HEK293 (cell line): ENCODE measurements around the gene NHP2.

ENCODE experiments used
- CTCF ChIA-PET: fragments of 350-600 bp; formaldehyde crosslinking; extraction: SDS; loops from one replicate; lab custom pipeline; 2021; ENCODE audit warnings: antibody characterized with exemption; lab: Yijun Ruan, JAX
- POLR2A ChIA-PET: fragments of 300-600 bp; formaldehyde crosslinking; extraction: SDS; loops from one replicate; lab custom pipeline; 2020; ENCODE audit warnings: antibody characterized with exemption, inconsistent platforms; lab: Yijun Ruan, JAX
- H3K27ac ChIP-seq: fragments of 200-500 bp; sonication (Bioruptor generic); 2 replicates; pipeline ENCODE4 v1.5.1; 2014; ENCODE audit warnings: low read depth, low read length, control low read depth, inconsistent platforms; ENCODE audit errors: extremely low read depth
- H3K36me3 ChIP-seq, 2 experiments: fragments of 200-500 bp in 1 of 2; sonication (Bioruptor generic) in 1 of 2; 1 replicate in 1 of 2; 2 replicates in 1 of 2; pipeline ENCODE4 v1.5.1; 2014 to 2017; ENCODE audit warnings: inconsistent platforms in 2 of 2, low read length in 2 of 2; ENCODE audit not compliant: control insufficient read depth in 2 of 2, insufficient read depth in 1 of 2
- H3K4me1 ChIP-seq: fragments of 200-500 bp; sonication (Bioruptor generic); 2 replicates; pipeline ENCODE4 v1.5.1; 2014; ENCODE audit warnings: mild to moderate bottlenecking, low read length, inconsistent platforms; ENCODE audit not compliant: control insufficient read depth, insufficient read depth
- H3K4me3 ChIP-seq: 2 replicates; pipeline ENCODE4 v1.5.1; 2011; ENCODE audit warnings: low read depth, mild to moderate bottlenecking, control low read depth, low read length, moderate library complexity
- H3K9me3 ChIP-seq: fragments of 200-500 bp; sonication (Bioruptor generic); 2 replicates; pipeline ENCODE4 v1.5.1; 2014; ENCODE audit warnings: low read depth, low read length, inconsistent platforms; ENCODE audit not compliant: control insufficient read depth, insufficient read depth
- EGR2 ChIP-seq: fragments of 450-650 bp; formaldehyde crosslinking; IDR thresholded peaks from 2 replicates; pipeline ENCODE4 v1.5.1; 2016; ENCODE audit warnings: low read depth, missing biosample characterization, missing genetic modification characterization
- GLIS1 ChIP-seq: fragments of 450-650 bp; formaldehyde crosslinking; IDR thresholded peaks from 2 replicates; pipeline ENCODE4 v1.5.1; 2016; ENCODE audit warnings: missing biosample characterization, missing genetic modification characterization
- KLF9 ChIP-seq: fragments of 450-650 bp; formaldehyde crosslinking; IDR thresholded peaks from 2 replicates; pipeline ENCODE4 v1.5.1; 2016; ENCODE audit warnings: missing biosample characterization, missing genetic modification characterization, low read depth
- MEIS1 ChIP-seq: sonication (generic); formaldehyde crosslinking; IDR thresholded peaks from 2 replicates; pipeline ENCODE4 v1.8.1; 2022; ENCODE audit warnings: missing genetic modification reagents, mild to moderate bottlenecking, borderline replicate concordance
- PRDM1 ChIP-seq: fragments of 450-650 bp; formaldehyde crosslinking; IDR thresholded peaks from 2 replicates; pipeline ENCODE4; 2016; ENCODE audit warnings: missing biosample characterization, missing genetic modification characterization
- SP2 ChIP-seq: fragments of 450-650 bp; formaldehyde crosslinking; IDR thresholded peaks from 2 replicates; pipeline ENCODE4 v1.5.1; 2016; ENCODE audit warnings: missing biosample characterization, missing genetic modification characterization
- ZEB2 ChIP-seq: fragments of 450-650 bp; formaldehyde crosslinking; IDR thresholded peaks from 2 replicates; pipeline ENCODE4 v1.5.1; 2016; ENCODE audit warnings: missing biosample characterization, missing genetic modification characterization
- ZFHX2 ChIP-seq: fragments of 450-650 bp; formaldehyde crosslinking; conservative IDR thresholded peaks from 2 replicates; pipeline ENCODE4 v1.5.1; 2016; ENCODE audit warnings: missing biosample characterization, missing genetic modification characterization
- ZNF155 ChIP-seq: fragments of 450-650 bp; formaldehyde crosslinking; IDR thresholded peaks from 2 replicates; pipeline ENCODE4 v1.5.1; 2016; ENCODE audit warnings: missing biosample characterization, missing genetic modification characterization
- ZNF239 ChIP-seq: fragments of 450-650 bp; formaldehyde crosslinking; IDR thresholded peaks from 2 replicates; pipeline ENCODE4 v1.5.1; 2016; ENCODE audit warnings: missing biosample characterization, missing genetic modification characterization
- ZNF362 ChIP-seq: fragments of 450-650 bp; formaldehyde crosslinking; IDR thresholded peaks from 2 replicates; pipeline ENCODE4 v1.5.1; 2016; ENCODE audit warnings: missing biosample characterization, missing genetic modification characterization
- ZNF366 ChIP-seq: fragments of 450-650 bp; formaldehyde crosslinking; conservative IDR thresholded peaks from 2 replicates; pipeline ENCODE4 v1.5.1; 2016; ENCODE audit warnings: missing biosample characterization, missing genetic modification characterization
- ZNF391 ChIP-seq: fragments of 450-650 bp; formaldehyde crosslinking; IDR thresholded peaks from 2 replicates; pipeline ENCODE4 v1.5.1; 2016; ENCODE audit warnings: low read depth, missing biosample characterization, missing genetic modification characterization, borderline replicate concordance
- ZNF514 ChIP-seq: fragments of 450-650 bp; formaldehyde crosslinking; IDR thresholded peaks from 2 replicates; pipeline ENCODE4 v1.5.1; 2016; ENCODE audit warnings: missing biosample characterization, missing genetic modification characterization
- ZNF530 ChIP-seq: fragments of 450-650 bp; formaldehyde crosslinking; IDR thresholded peaks from 2 replicates; pipeline ENCODE4 v1.5.1; 2016; ENCODE audit warnings: low read depth, missing biosample characterization, missing genetic modification characterization
- ZNF544 ChIP-seq: fragments of 450-650 bp; formaldehyde crosslinking; IDR thresholded peaks from 2 replicates; pipeline ENCODE4 v1.5.0; 2017; ENCODE audit warnings: missing biosample characterization, missing genetic modification characterization
- ZNF621 ChIP-seq: fragments of 450-650 bp; formaldehyde crosslinking; IDR thresholded peaks from 2 replicates; pipeline ENCODE4 v1.5.1; 2017; ENCODE audit warnings: missing biosample characterization, missing genetic modification characterization
- ZNF660 ChIP-seq: fragments of 450-650 bp; IDR thresholded peaks from 2 replicates; pipeline ENCODE4 v1.5.1; 2018; ENCODE audit warnings: missing biosample characterization, mild to moderate bottlenecking, missing genetic modification characterization
- ZSCAN5A ChIP-seq: fragments of 450-650 bp; formaldehyde crosslinking; IDR thresholded peaks from 2 replicates; pipeline ENCODE4 v1.5.1; 2016; ENCODE audit warnings: missing biosample characterization, missing genetic modification characterization
- TF ChIP-seq, protein P1 (sequence below): fragments of 450-650 bp; formaldehyde crosslinking; IDR thresholded peaks from 2 replicates; pipeline ENCODE4 v1.5.1; 2016; ENCODE audit warnings: missing biosample characterization, missing genetic modification characterization, borderline replicate concordance

NHP2 gene

DNA sequence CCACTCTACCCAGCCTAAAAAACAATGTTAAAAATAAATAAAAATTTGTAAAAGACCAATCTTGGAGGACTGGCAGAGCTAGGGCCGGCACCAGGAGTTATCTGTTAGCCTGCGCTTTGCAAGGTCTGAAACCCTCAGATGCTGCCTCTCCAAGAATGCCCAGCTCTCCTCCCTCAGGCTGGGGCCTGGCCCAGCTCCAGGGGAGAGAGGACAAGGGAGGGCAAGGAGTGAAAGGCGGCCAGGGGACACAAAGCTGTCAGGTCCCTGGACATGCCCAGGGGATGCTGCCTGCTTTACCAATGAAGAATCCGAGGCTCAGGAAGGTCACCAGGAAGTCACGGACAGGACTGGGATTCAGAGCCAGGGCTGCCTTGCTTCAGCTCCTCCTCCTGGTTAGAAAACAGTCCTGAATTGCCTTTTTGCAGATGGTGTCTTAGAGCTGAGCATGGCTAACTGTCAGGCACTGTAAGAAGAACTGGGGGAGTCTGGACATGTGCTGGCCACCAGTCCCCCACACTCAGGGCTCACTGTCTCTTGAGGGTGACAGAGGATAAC is 45.9 kb downstream of the NHP2 start:
- ChIA-PET POLR2A (no interaction called here), CTCF (interaction anchor here (1.1 kb wide), 1 partner anchor 28 kb away, joined by 4 read pairs; no protein-coding TSS in a partner anchor)
- Histone ChIP-seq H3K36me3 (no peaks in the 10 kb centered on the region), H3K4me3 (no peak overlapping the region), H3K9me3 (no peaks in the 10 kb centered on the region), H3K27ac (no peak overlapping the region), H3K4me1 (no peaks in the 10 kb centered on the region)
- TF ChIP-seq KLF9 (tag by site-specific recombination) (no peak), ZNF544 (tag by site-specific recombination) (no peak), ZSCAN5A (no peak), ZEB2 (tag by site-specific recombination) (no peak), ZNF239 (no peak), ZNF155 (tag by site-specific recombination) (no peak), SP2 (no peak), ZNF530 (tag by site-specific recombination) (no peak), ZNF621 (tag by site-specific recombination) (no peak), GLIS1 (no peak), MEIS1 (no peak), ZNF514 (tag by site-specific recombination) (no peak), PRDM1 (tag by site-specific recombination) (no peak), ZNF362 (tag by site-specific recombination) (no peak), ZNF391 (no peak), ZNF660 (no peak)
- TF ChIP-seq, protein P1, sequence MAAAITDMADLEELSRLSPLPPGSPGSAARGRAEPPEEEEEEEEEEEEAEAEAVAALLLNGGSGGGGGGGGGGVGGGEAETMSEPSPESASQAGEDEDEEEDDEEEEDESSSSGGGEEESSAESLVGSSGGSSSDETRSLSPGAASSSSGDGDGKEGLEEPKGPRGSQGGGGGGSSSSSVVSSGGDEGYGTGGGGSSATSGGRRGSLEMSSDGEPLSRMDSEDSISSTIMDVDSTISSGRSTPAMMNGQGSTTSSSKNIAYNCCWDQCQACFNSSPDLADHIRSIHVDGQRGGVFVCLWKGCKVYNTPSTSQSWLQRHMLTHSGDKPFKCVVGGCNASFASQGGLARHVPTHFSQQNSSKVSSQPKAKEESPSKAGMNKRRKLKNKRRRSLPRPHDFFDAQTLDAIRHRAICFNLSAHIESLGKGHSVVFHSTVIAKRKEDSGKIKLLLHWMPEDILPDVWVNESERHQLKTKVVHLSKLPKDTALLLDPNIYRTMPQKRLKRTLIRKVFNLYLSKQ, result no peak

- POLR2A ChIA-PET, result interaction anchor here (1.8 kb wide), 1 partner anchor 98 kb away, joined by 5 read pairs; the partner anchor contains the start of gene HNRNPAB
- H3K4me3 ChIP-seq, result no peak overlapping the region
- H3K4me1 ChIP-seq, result no peaks in the 10 kb centered on the region
- TF ChIP-seq ZNF366 (tag by site-specific recombination), result no peak
- TF ChIP-seq EGR2 (tag by site-specific recombination), result peak; percentile 21; the same call in 1 of the 2 replicates
- 0 out of 2 replicates have a peak, but pooled peaks have one; percentile 13 for TF ChIP-seq ZFHX2 (tag by site-specific recombination)
- TF ChIP-seq, all 188 proteins: peak for 2
- no peaks in the 10 kb centered on the region for H3K36me3 ChIP-seq
- H3K9me3 ChIP-seq, result no peaks in the 10 kb centered on the region
- CTCF ChIA-PET, result interaction anchor here (2.2 to 2.4 kb wide), 2 partner anchors 14 to 31 kb away, joined by 7 to 12 read pairs; no protein-coding TSS in a partner anchor
- H3K27ac ChIP-seq, result no peak overlapping the region
These were observed 47.0 kb downstream of the NHP2 start for GRCh38 chr5:178106556-178107239.
